Measurements from ENCODE around the gene AMBP. TPM values are rescaled to one million over a fixed set of nuclear protein-coding genes. Genes with fewer than 3 reads are reported as not detected.

Gene AMBP
- total RNA-seq, 1 donor from 2014 or later = 0.29 TPM

DNA sequence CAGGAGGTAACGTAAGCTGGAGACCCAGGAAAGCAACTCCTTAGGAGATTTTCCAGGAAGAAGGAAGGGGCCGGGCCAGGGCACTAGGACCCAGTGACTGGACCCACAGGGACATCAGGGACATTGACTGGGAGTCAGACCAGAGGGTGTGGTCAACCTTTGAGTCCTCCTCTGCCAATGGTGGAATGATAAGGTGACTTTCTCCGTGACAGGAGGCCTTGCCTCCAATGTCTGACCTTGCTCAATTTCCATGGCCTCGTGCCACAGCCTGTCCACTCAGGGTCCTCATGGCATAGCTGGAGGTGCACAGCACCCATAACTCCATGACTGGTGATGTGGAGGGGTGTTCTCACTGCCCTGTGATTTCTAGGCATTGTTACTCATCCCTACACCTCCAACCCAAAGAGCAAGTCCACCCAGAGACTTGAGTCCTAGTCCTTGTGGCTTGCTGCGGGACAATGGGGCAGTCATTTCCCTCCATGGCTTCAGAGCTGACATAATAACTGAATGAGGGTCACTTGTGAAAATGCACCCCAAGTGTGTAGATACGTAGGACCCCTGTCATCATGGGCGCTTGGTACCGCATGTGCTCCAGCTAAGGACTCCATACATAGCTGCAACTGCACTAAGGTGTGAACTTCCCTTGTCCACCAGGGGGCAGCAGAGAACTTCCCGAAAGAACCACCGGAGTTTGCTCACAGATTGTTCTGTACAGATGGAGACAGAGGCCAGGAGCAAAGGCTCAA lies 4.1 kb upstream of the AMBP start:
- TF ChIP-seq, protein P1, sequence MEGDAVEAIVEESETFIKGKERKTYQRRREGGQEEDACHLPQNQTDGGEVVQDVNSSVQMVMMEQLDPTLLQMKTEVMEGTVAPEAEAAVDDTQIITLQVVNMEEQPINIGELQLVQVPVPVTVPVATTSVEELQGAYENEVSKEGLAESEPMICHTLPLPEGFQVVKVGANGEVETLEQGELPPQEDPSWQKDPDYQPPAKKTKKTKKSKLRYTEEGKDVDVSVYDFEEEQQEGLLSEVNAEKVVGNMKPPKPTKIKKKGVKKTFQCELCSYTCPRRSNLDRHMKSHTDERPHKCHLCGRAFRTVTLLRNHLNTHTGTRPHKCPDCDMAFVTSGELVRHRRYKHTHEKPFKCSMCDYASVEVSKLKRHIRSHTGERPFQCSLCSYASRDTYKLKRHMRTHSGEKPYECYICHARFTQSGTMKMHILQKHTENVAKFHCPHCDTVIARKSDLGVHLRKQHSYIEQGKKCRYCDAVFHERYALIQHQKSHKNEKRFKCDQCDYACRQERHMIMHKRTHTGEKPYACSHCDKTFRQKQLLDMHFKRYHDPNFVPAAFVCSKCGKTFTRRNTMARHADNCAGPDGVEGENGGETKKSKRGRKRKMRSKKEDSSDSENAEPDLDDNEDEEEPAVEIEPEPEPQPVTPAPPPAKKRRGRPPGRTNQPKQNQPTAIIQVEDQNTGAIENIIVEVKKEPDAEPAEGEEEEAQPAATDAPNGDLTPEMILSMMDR (IDR thresholded peaks at IDR 0.05; ENCODE audit: partially characterized antibody, unreplicated experiment) = peak; percentile 97
- peaks cover 19% of the 10 kb centered on the region for H3K9me3 Mint-ChIP-seq (ENCODE audit: unreplicated experiment)
- peaks cover 14% of the 10 kb centered on the region for H3K36me3 Mint-ChIP-seq (ENCODE audit: unreplicated experiment)
- peak; percentile 92 for DNase-seq
- no peaks in the 10 kb centered on the region for H3K4me1 Mint-ChIP-seq (ENCODE audit: low read depth, unreplicated experiment)
- H3K27ac Mint-ChIP-seq (ENCODE audit: unreplicated experiment) = no peak overlapping the region
- no peak overlapping the region for H3K4me3 Mint-ChIP-seq (ENCODE audit: unreplicated experiment)
- H3K27me3 Mint-ChIP-seq (ENCODE audit: unreplicated experiment) = peaks cover 7% of the 10 kb centered on the region

DNA sequence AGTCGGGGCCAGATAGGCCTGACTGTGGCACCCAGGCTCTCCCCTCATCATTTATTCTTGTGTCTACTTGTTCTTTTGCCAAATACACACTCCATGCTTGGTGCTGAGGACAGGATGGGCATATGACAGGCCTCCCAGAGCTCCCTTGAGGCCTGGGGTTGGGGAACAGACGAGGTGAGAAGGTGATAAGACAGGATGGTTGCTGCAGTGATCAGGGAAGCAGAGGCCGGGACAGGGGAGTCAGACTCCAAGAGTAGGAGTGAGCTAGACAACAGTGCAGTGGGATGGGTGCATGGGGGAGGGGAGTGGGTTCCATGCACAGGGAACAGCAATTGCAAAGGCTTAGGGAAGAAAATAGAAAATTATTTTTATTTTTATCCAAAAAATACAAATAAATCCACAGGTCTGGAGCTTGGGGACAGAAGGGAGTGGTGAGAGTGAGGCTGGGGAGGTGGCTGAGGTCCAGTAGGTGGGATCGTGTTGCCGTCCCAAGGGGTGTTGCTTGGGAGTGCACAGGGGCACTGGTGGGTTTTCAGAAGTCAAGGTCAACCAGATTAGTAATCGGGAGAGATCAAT lies 3.4 kb upstream of the AMBP start:
- TF ChIP-seq, protein P1 (IDR thresholded peaks at IDR 0.05; ENCODE audit: partially characterized antibody, unreplicated experiment) = no peak
- H3K9me3 Mint-ChIP-seq (ENCODE audit: unreplicated experiment) = peaks cover 19% of the 10 kb centered on the region
- no peak overlapping the region for H3K27ac Mint-ChIP-seq (ENCODE audit: unreplicated experiment)
- no peak for DNase-seq
- peaks cover 7% of the 10 kb centered on the region for H3K27me3 Mint-ChIP-seq (ENCODE audit: unreplicated experiment)
- H3K36me3 Mint-ChIP-seq (ENCODE audit: unreplicated experiment) = peaks cover 12% of the 10 kb centered on the region
- H3K4me1 Mint-ChIP-seq (ENCODE audit: low read depth, unreplicated experiment) = no peaks in the 10 kb centered on the region
- H3K4me3 Mint-ChIP-seq (ENCODE audit: unreplicated experiment) = no peak overlapping the region

DNA sequence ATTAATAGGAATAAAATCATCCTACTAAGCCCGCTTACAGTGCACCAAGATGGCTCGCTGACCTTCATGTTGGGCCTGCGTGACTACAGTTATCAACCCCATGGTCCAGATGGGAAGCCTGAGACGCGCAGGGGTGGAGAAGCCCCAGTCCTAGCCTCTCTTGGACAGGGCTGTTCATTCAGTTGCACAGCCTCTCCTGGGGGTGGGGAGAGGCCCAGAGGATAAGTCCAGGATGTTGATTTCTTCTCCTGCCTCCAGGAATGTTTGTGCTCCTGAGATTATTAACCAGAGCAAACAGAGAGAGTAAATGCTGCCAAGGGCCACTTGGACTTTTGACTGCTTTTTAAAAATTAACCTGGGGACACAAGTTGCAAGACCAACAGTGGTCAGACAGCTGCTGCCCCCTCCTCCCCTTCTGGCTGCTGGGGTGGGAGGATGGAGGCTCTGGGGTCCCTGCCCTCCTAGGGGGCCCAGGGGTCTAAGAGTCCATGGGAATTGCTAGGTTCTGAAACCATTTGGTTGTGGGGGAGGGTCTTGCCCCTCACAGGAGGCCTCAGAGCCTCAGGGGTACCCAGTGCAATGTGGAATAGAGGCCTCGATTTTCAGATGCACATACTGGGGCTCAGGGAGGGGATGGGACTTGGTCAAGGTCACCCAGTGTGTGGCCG lies 2.8 kb upstream of the AMBP start:
- DNase-seq = no peak
- TF ChIP-seq, protein P1 (IDR thresholded peaks at IDR 0.05; ENCODE audit: partially characterized antibody, unreplicated experiment) = no peak
- Mint-ChIP-seq H3K36me3 (ENCODE audit: unreplicated experiment) (peaks cover 6% of the 10 kb centered on the region), H3K4me3 (ENCODE audit: unreplicated experiment) (no peak overlapping the region), H3K4me1 (ENCODE audit: low read depth, unreplicated experiment) (no peaks in the 10 kb centered on the region), H3K9me3 (ENCODE audit: unreplicated experiment) (peaks cover 16% of the 10 kb centered on the region), H3K27ac (ENCODE audit: unreplicated experiment) (no peak overlapping the region), H3K27me3 (ENCODE audit: unreplicated experiment) (peaks cover 10% of the 10 kb centered on the region)

DNA sequence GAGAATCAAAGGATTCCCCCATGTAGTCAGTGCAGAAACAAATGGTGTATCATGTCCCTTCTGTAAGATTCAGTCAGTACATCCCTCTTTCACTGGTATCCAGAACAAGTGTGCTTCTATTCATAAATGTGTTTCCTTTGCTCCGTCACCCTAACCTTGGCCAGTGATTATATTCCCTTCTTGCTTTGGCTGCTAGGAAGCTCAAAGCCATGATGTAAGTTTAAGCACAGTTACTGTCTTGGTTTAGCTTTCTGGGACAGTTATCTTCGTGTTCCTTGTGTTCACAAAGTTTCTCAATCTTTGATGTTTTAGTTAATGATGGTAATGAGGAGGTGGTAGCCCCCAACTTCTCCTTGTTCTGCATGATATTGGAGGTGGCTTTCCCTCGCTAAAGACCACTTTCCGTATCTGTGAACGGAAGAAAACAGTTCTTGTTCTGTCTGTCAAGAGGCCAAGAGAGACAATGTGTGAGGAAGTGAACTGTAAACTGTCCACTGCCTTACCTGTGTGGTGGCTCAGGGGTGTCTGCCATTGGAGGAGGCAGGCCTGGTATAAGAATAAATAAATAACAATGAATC lies 2.2 kb upstream of the AMBP start:
- Mint-ChIP-seq H3K9me3 (ENCODE audit: unreplicated experiment) (peaks cover 16% of the 10 kb centered on the region), H3K4me1 (ENCODE audit: low read depth, unreplicated experiment) (no peaks in the 10 kb centered on the region), H3K36me3 (ENCODE audit: unreplicated experiment) (peaks cover 6% of the 10 kb centered on the region), H3K27me3 (ENCODE audit: unreplicated experiment) (peaks cover 10% of the 10 kb centered on the region), H3K4me3 (ENCODE audit: unreplicated experiment) (no peak overlapping the region), H3K27ac (ENCODE audit: unreplicated experiment) (no peak overlapping the region)
- DNase-seq = no peak
- TF ChIP-seq, protein P1 (IDR thresholded peaks at IDR 0.05; ENCODE audit: partially characterized antibody, unreplicated experiment) = no peak

Data from glutamatergic neuron (in vitro differentiated cells).